ENCODE data around the gene MEGF11. TPM values are rescaled to one million over a fixed set of nuclear protein-coding genes. Genes with fewer than 3 reads are reported as not detected.

Gene MEGF11
- total RNA-seq, 4 donors from 2014 or later, result 0.76 TPM; not detected in 3

- Histone ChIP-seq H3K27ac (no peak overlapping the region), H3K36me3 (no peaks in the 10 kb centered on the region), H3K4me3 (no peak overlapping the region), H3K9me3 (no peaks in the 10 kb centered on the region), H3K27me3 (no peaks in the 10 kb centered on the region), H3K4me1 (no peaks in the 10 kb centered on the region)
- no peak for TF ChIP-seq POLR2A (IDR thresholded peaks at IDR 0.05)
- TF ChIP-seq CTCF (IDR thresholded peaks at IDR 0.05), result no peak
- intact Hi-C loops (cut with DNase I; ENCODE audit: low total_unique reads), result no loop called here
- no peak for DNase-seq
Observed at GRCh38 chr15:66189291-66189690, 64.3 kb downstream of the MEGF11 start.

- Histone ChIP-seq H3K4me1 (no peaks in the 10 kb centered on the region), H3K27ac (no peak overlapping the region), H3K36me3 (no peaks in the 10 kb centered on the region), H3K4me3 (no peak overlapping the region), H3K27me3 (no peaks in the 10 kb centered on the region), H3K9me3 (no peaks in the 10 kb centered on the region)
- TF ChIP-seq CTCF (IDR thresholded peaks at IDR 0.05) (no peak), POLR2A (IDR thresholded peaks at IDR 0.05) (no peak)
- intact Hi-C loops (cut with DNase I; ENCODE audit: low total_unique reads), result no loop called here
- DNase-seq, result no peak
Observed at GRCh38 chr15:66188464-66188863, 65.1 kb downstream of the MEGF11 start.

GRCh38 chr15:66187271-66187670 lies 66.3 kb downstream of the MEGF11 start:
- H3K36me3 ChIP-seq, result no peaks in the 10 kb centered on the region
- H3K27ac ChIP-seq, result no peak overlapping the region
- H3K4me1 ChIP-seq, result no peaks in the 10 kb centered on the region
- no peaks in the 10 kb centered on the region for H3K27me3 ChIP-seq
- no peak overlapping the region for H3K4me3 ChIP-seq
- intact Hi-C loops (cut with DNase I; ENCODE audit: low total_unique reads), result no loop called here
- TF ChIP-seq CTCF (IDR thresholded peaks at IDR 0.05) (no peak), POLR2A (IDR thresholded peaks at IDR 0.05) (no peak)
- DNase-seq, result no peak
- no peaks in the 10 kb centered on the region for H3K9me3 ChIP-seq

GRCh38 chr15:66186049-66186825 lies 67.3 kb downstream of the MEGF11 start:
- Histone ChIP-seq H3K4me1 (no peaks in the 10 kb centered on the region), H3K36me3 (no peaks in the 10 kb centered on the region), H3K27me3 (no peaks in the 10 kb centered on the region), H3K27ac (no peak overlapping the region), H3K9me3 (no peaks in the 10 kb centered on the region), H3K4me3 (no peak overlapping the region)
- TF ChIP-seq CTCF (IDR thresholded peaks at IDR 0.05) (no peak), POLR2A (IDR thresholded peaks at IDR 0.05) (no peak)
- intact Hi-C loops (cut with DNase I; ENCODE audit: low total_unique reads), result no loop called here
- no peak for DNase-seq

GRCh38 chr15:66184936-66185790 lies 68.4 kb downstream of the MEGF11 start:
- Histone ChIP-seq H3K4me1 (no peaks in the 10 kb centered on the region), H3K4me3 (no peak overlapping the region), H3K36me3 (no peaks in the 10 kb centered on the region), H3K27ac (no peak overlapping the region), H3K9me3 (no peaks in the 10 kb centered on the region), H3K27me3 (no peaks in the 10 kb centered on the region)
- no peak for DNase-seq
- TF ChIP-seq CTCF (IDR thresholded peaks at IDR 0.05) (no peak), POLR2A (IDR thresholded peaks at IDR 0.05) (no peak)
- intact Hi-C loops (cut with DNase I; ENCODE audit: low total_unique reads), result no loop called here

All from uterus (tissue), 4 donors.